GM11168 (cell line): ENCODE measurements around the gene CALML4.
"Not testable (repeated sequence)": the region's sequence is repeated elsewhere in the genome, so short reads cannot be mapped to it uniquely, and the experiment has no call there.

ENCODE experiments used
- in situ Hi-C: fragments of 300-500 bp; cut with MboI; formaldehyde crosslinking; loops from one replicate; pipeline ENCODE4 v1.12.0; 2022; ENCODE audit warnings: low sequenced_read_pairs; ENCODE audit not compliant: unreplicated experiment

Gene CALML4

DNA sequence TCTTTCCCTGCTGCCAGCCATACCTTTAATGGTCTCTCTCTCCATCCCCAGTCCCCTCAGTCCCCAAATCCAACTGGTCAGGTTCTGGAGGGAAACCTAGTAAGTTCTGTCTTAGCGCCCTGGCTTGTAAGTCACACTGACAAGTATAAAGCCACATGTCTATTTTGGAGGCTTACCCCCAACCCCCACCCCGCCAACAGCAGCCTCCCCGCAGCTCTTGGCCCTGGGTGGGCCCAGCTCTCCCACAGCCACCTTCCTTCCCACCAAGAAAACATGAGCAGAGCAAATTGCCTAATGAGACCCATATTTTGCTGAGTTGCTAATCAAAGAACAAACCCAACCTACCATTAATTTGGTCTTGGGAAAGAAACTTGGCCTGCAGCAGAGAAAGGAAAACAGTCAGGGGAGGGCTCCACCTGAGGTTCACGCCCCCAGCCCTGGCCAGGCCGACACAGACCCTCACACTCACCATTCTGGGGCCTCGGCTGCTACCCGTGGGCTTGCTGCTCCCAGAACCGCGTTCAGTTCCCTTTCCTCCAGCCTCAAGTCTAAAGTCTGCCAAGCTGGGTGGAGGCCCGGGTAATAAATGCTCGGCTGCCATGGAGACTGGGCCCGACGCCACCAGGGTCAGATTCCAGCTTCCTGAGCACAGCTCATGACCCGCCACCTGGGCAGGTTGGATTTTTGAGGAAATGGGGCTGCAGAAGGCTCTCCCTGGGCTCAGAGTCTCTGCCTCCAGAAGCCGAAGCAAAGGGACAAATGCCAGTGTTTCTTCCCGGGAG is at the start of gene CALML4:
Gene CALML4 (minus strand): TSS at position 557 of the 782 bp plus-strand sequence. CDS start 85 bp downstream, at position 472.
- in situ Hi-C loops: no loop called here

GRCh38 chr15:68252925-68253534 is 47.9 kb upstream of the CALML4 start:
- in situ Hi-C loops: no loop called here

DNA sequence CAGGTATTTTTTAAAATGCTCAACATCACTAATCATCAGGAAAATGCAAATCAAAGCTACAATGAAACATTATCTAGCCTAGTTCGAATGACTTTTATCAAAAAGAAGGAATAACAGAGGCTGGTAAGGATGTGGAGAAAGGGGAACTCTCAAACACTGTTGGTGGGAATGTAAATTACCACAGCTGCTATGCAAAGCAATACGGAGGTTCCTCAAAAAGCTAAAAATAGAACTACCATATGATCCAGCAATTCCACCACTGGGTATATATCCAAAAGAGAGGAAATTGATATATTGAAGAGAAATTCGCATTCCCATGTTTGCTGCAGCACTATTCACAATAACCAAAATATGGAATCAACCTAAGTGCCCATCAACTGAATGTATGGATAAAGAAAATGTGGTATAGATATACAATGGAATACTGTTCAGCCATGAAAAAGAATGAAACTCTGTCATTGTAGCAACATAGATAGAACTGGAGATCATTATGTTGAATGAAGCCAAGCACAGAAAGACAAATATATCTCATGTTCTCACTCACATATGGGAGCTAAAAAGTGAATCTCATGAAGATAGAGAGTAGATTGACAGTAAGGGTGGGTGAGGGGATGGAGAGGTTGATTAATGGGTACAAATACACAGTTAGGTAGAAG is 44.1 kb upstream of the CALML4 start:
- in situ Hi-C loops: no loop called here

DNA sequence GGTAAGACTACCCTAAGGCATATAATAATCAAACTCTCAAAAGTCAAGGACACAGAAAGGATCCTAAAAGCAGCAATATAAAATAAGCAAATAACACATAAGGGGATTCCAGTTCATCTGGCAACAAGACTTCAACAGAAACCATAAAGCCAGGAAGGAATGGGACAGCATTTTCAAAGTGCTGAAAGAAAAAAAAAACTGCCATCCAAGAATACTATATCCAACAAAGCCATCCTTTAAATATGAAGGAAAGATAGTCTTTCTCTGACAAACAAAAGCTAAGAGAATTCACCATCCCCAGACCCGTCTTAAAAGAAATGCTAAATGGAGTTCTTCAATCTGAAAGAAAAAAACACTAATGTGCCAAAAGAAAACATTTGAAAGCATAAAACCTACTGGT is 39.1 kb upstream of the CALML4 start:
- in situ Hi-C loops: no loop called here

GRCh38 chr15:68241088-68241935 is 36.2 kb upstream of the CALML4 start:
- in situ Hi-C loops: no loop called here

DNA sequence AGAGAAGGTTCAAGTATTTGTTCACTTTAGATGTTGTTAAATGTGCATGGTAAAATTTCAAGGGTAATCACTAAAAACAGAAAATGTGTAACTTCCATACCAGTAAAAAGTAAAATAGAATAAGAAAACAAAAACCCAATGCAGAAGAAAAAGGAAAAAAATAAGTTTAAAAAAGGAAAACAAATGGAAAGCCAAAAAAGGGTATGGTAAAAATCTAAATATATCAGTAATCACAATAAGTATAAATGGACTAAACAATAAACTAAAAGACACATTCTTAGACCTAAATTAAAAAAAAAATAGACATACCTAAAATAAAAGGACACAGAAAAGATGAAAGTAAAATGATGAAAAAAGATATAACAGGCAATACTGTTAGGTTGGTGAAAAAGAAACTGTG is 33.9 kb upstream of the CALML4 start:
- in situ Hi-C loops: no loop called here

- in situ Hi-C loops: no loop called here
These were observed 29.9 kb upstream of the CALML4 start for GRCh38 chr15:68235022-68235421.

DNA sequence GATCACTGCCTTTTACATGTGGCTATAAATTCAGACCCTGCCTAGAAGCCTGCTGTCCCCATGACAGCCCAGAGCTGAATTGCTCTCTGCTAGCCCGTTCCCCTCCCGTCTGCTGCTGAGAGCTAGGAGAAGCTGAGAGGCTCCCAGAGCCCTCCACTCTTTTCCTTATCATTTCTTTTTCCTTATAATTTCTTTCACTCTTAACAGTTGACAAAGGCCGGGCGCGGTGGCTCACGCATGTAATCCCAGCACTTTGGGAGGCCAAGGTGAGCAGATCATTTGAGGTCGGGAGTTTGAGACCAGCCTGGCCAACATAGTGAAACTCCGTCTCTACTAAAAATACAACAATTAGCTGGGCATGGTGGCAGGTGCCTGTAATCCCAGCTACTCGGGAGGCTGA is 29.4 kb upstream of the CALML4 start:
- in situ Hi-C loops: not testable (repeated sequence)

GRCh38 chr15:68234060-68234459 is 28.9 kb upstream of the CALML4 start:
- in situ Hi-C loops: no loop called here

DNA sequence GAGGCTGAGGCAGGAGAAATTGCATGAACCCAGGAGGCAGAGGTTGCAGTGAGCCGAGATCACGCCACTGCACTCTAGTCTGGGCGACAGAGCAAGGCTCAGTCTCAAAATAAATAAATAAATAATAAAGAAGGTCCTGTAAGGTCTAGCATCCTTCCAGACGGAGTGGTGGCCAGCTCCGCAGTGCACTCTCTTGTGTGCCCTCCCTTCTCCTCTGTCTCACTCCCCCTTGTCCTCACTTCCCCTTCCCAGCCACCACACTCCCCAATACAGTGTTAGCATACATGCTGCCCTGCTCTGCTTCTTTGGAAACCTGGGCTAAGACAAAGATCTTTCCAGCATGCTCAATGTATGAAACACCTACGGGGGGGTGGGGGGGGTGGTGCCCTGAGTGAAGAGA is 27.8 kb upstream of the CALML4 start:
- in situ Hi-C loops: no loop called here

GRCh38 chr15:68232449-68232848 is 27.3 kb upstream of the CALML4 start:
- in situ Hi-C loops: no loop called here

GRCh38 chr15:68231102-68231818 is 26.1 kb upstream of the CALML4 start:
- in situ Hi-C loops: no loop called here

DNA sequence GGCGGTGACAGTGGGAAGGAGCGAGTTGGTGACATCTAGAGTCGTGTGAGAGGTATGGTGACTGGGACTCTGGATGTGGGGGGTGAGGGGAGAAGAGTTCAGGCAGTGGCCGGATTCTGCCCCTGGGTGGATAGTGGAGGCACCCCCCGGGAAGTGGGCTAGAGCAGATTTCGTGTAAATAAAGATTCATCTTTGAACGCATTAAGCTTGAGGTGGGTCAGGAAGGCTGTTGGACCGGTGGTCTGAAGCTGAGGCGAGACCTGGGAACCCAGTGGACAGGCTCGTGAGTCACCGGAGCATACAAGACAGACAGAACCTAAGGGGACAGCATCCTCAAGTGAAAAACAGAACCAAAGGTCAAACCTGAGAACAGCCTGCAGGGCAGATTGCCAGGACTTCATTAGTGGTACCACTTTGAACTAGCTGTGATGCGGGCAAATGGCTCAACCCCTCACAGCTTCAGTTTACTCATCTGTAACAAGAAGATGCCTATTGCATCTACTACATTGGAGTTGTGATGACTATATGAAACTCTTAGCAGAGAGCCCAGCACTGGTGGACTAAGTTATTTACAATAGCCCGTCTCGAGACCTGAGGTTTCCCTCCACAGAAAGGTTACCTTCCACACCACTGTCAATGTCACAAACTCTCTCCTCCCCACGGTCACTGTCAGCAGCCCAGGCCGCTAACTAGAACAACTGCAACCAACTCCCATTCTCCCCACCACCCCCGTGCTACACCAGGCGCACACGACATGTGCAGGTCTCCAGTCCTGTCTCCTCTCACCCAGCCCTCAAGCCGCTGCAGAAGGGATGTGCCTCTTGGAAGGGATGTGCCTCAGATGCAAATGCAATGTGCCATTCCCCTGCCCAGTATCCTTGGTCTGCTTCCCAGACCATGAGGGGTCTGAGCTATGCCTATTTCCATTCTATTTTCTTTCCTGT is 25.3 kb upstream of the CALML4 start:
- in situ Hi-C loops: no loop called here

DNA sequence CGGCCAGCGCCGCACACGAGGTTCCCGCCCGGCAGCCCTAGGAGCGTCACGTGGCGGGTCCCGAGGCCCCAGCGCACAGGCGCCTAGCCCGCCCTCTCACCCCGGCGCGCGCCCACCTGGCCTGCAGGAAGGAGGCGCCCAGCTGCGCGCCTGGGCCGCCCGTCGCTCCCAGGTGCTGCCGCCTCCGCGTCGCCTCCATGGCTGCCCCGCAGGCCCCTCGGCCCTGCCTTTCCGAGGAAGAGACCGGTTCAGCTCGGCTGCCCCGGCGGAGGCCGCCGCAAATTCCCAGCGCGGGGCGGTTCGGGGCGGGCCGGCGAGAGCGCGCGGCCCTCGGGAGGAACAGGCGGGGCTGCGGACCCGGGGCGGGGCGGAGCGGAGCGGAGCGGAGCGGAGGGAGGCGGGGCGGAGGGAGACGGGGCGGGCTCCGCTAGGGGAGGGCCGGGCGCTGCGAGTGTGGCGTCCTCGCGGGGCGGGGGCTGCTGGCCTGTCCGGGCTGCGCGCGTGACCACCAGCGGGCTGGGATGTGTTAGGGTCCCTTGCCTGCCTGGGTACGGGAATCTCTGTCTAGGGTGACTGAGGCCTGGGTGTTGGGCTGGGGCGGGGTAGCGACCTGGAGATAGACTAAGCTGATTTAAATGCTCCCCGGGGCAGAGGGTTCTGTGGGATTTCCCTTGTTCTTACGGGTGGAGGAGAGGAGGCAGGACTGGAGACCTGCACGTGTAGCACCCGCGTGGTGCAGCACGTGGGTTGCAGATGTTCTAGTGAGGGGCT is 24.4 kb upstream of the CALML4 start, which contains the start of gene CLN6:
Gene CLN6 (minus strand): TSS at position 343 of the 771 bp plus-strand sequence. CDS start 144 bp downstream, at position 199.
- in situ Hi-C loops: no loop called here

- in situ Hi-C loops: no loop called here
These were observed 23.8 kb upstream of the CALML4 start for GRCh38 chr15:68228971-68229385.

DNA sequence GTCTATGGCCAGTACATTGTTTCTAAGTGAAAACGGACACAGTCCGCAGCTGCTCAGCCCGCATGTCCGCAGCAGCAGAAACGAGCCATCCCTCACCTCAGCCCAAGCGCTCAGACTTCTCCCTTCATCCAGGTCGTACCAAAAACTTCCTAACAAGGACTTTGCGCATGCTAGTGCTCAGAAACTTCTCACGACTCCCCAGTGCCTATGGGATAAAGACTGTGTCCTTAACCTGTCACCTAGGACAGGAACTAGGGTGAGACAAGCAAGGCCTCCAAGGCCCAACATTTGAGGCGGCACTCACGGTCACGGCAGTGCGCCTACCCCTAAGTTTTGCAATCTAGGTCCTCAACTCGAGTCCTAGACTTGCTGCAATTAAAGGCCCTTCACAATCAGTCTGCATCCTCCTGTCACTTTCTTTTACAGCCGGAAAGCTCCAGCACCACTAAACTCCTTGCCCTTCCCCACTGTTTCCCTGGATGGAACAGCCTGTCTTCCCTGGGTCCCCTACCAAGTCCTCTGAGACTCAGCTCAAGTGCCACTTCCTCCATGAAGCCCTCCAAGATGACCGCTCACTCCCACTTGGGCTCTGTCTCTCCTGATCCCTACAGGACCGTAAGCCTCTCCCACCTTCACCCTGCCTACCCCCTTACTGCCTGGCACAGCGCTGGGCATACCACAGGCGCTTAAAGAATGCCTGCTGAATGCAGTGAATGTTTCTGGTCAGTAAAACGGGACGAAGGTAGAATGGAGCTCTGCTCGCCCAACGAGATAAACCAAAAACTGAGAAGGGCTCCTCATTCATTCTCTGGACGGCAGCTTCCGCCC is 23.2 kb upstream of the CALML4 start:
- in situ Hi-C loops: no loop called here

- in situ Hi-C loops: no loop called here
These were observed 22.6 kb upstream of the CALML4 start for GRCh38 chr15:68227643-68228142.
